ENCODE results near the gene FBN1. TPM values are rescaled to one million over a fixed set of nuclear protein-coding genes. Genes with fewer than 3 reads are reported as not detected.

Gene FBN1
- total and polyA plus RNA-seq, 10 of the 15 experiments (the other 5 are each of a cell fraction or from before 2014, with no cell fraction given), result 2.2 to 15.3 (median 7.0) TPM

DNA sequence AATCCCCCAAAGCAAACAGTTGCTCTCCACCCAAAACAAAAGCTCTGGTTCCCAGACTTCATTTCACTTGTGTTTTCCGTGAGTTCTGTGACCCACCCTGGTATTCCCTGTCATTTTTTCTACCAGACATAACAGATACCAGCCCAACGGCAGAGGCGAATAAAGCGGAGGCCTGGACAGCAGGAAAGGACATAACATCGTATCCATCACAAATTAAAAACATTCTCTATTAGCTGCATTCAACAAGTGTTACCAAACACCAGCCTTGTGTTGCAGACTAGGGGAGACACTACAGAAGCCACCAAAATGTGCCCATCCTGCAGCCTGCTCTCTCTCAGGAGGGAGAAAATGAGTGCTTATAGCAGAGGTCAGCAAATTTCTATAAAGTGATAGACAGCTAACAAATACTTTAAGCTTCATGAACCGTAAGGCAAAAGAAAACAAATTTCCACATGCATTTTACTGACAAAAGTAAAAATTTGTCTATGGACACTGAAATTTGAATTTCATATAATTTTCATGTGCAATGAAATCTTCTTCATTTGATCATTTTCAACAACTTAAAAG lies 7.1 kb upstream of the FBN1 start:
- ChIA-PET RAD21 (ENCODE audit: unreplicated experiment) (no interaction called here), POLR2A (no interaction called here), SMC1A (ENCODE audit: uncharacterized antibody, unreplicated experiment) (interaction anchor here (0.7 kb wide), 1 partner anchor 26 kb away, joined by 3 read pairs; no protein-coding TSS in a partner anchor), CTCF (no interaction called here)
- no peak overlapping the region for H3K27ac ChIP-seq (ENCODE audit: control insufficient read depth, insufficient read depth)
- WGBS (ENCODE audit: insufficient coverage, insufficient replicate concordance, low lambda C conversion rate, missing lambda C conversion rate), result 79% methylated on average over 6 of the region's 6 CpGs
- no peak overlapping the region for H3K4me3 ChIP-seq
- no peak for FAIRE-seq
- no peaks in the 10 kb centered on the region for H3K36me3 ChIP-seq (ENCODE audit: control insufficient read depth in 2 of 2, insufficient read depth in 2 of 2, low read length in 1 of 2)
- in situ Hi-C loops (cut with MboI) (no loop called here), intact Hi-C loops (cut with micrococcal nuclease; ENCODE audit: unreplicated experiment) (no loop called here)
- H2AFZ ChIP-seq (ENCODE audit: control insufficient read depth, low read depth, low read length), result no peak overlapping the region
- no peaks in the 10 kb centered on the region for H3K79me2 ChIP-seq (ENCODE audit: control insufficient read depth, insufficient read depth, low read length)
- H4K20me1 ChIP-seq (ENCODE audit: control insufficient read depth, insufficient read depth), result no peaks in the 10 kb centered on the region
- H3K4me2 ChIP-seq (ENCODE audit: control insufficient read depth, insufficient read depth), result no peak overlapping the region
- no peaks in the 10 kb centered on the region for H3K4me1 ChIP-seq (ENCODE audit: control insufficient read depth, insufficient read depth, low read length)
- DNase-seq (ENCODE audit: low read depth, low spot score), result no peak
- H3K9ac ChIP-seq (ENCODE audit: control insufficient read depth, insufficient read depth, low read length), result no peak overlapping the region
- no peaks in the 10 kb centered on the region for H3K27me3 ChIP-seq (replicated peaks in 1 of 2; ENCODE audit: control insufficient read depth in 2 of 2, insufficient read depth in 2 of 2, low read length in 1 of 2)
- BruUV-seq (replicated peaks), result no TSS peak
- ATAC-seq, result no peak
- no peaks in the 10 kb centered on the region for H3K9me3 ChIP-seq (replicated peaks; ENCODE audit: control insufficient read depth, insufficient read depth, low read length)
- TF ChIP-seq SIX5 (IDR thresholded peaks at IDR 0.05; ENCODE audit: low read depth, low read length, severe bottlenecking) (no peak), BACH1 (IDR thresholded peaks at IDR 0.05; ENCODE audit: borderline replicate concordance) (no peak), POLR2A (IDR thresholded peaks at IDR 0.05; ENCODE audit: low read depth, low read length) (no peak), MTA2 (IDR thresholded peaks at IDR 0.05; ENCODE audit: low read depth) (no peak), STAT3 (IDR thresholded peaks at IDR 0.05; ENCODE audit: low read depth, low read length) (no peak), IRF4 (IDR thresholded peaks at IDR 0.05; ENCODE audit: low read depth, low read length) (no peak), NFIC (IDR thresholded peaks at IDR 0.05; ENCODE audit: low read depth, low read length) (no peak), ZNF217 (IDR thresholded peaks at IDR 0.05) (no peak), ZNF592 (IDR thresholded peaks at IDR 0.05) (no peak), SPI1 (IDR thresholded peaks at IDR 0.05; ENCODE audit: borderline replicate concordance, insufficient read depth, low read depth, low read length) (no peak), ZNF622 (IDR thresholded peaks at IDR 0.05) (no peak), ZBED1 (IDR thresholded peaks at IDR 0.05; ENCODE audit: borderline replicate concordance) (no peak)
- TF ChIP-seq, protein P1, sequence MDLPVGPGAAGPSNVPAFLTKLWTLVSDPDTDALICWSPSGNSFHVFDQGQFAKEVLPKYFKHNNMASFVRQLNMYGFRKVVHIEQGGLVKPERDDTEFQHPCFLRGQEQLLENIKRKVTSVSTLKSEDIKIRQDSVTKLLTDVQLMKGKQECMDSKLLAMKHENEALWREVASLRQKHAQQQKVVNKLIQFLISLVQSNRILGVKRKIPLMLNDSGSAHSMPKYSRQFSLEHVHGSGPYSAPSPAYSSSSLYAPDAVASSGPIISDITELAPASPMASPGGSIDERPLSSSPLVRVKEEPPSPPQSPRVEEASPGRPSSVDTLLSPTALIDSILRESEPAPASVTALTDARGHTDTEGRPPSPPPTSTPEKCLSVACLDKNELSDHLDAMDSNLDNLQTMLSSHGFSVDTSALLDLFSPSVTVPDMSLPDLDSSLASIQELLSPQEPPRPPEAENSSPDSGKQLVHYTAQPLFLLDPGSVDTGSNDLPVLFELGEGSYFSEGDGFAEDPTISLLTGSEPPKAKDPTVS (IDR thresholded peaks at IDR 0.05; ENCODE audit: low read depth, low read length), result no peak
- TF ChIP-seq, protein P2, sequence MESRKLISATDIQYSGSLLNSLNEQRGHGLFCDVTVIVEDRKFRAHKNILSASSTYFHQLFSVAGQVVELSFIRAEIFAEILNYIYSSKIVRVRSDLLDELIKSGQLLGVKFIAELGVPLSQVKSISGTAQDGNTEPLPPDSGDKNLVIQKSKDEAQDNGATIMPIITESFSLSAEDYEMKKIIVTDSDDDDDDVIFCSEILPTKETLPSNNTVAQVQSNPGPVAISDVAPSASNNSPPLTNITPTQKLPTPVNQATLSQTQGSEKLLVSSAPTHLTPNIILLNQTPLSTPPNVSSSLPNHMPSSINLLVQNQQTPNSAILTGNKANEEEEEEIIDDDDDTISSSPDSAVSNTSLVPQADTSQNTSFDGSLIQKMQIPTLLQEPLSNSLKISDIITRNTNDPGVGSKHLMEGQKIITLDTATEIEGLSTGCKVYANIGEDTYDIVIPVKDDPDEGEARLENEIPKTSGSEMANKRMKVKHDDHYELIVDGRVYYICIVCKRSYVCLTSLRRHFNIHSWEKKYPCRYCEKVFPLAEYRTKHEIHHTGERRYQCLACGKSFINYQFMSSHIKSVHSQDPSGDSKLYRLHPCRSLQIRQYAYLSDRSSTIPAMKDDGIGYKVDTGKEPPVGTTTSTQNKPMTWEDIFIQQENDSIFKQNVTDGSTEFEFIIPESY (IDR thresholded peaks at IDR 0.05), result no peak
